ENCODE results near the gene TLE4.
A peak's percentile ranks its signal among the peaks of the same experiment; 100 is the strongest.

TLE4 gene

DNA sequence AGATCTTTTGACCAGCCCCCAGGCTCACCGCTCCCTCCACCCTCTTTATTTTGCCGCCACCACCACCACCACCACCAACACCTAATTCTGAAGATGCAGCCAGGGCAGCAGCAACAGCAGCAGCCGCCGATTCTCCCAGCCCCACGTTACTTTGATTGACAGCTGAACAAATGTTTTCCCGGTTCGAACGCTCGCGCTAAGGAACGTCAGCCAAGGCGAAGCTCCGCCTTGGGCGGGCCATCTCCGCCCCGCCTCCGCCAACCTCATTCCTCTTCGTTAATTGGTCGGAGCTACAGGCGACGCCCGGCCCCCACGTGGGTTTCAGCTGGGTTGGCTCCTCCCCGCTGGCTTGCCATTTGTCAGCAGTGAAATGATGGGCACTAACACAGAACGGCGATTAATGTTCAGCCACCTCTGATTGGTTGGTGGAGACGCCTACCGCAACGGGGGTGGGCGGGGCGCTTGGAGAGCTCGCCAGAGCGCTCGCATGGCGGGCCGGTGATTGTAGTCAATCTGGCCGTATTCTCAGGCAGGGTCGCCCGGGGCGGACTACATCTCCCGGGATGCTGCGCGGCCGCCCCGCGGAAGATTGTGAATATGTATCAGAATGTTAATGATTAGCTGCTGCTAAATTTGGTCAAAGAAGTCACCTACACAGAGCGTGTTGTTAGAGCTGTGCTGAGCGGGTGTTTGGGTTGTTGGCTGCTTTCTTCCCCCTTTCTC is at the start of gene TLE4:
Gene TLE4 (plus strand): TSS at position 657 of the 723 bp plus-strand sequence. CDS start 826 bp downstream, outside the sequence.
- DNase-seq (ENCODE audit: low read depth): peak; percentile 99
- TF ChIP-seq, protein P1, sequence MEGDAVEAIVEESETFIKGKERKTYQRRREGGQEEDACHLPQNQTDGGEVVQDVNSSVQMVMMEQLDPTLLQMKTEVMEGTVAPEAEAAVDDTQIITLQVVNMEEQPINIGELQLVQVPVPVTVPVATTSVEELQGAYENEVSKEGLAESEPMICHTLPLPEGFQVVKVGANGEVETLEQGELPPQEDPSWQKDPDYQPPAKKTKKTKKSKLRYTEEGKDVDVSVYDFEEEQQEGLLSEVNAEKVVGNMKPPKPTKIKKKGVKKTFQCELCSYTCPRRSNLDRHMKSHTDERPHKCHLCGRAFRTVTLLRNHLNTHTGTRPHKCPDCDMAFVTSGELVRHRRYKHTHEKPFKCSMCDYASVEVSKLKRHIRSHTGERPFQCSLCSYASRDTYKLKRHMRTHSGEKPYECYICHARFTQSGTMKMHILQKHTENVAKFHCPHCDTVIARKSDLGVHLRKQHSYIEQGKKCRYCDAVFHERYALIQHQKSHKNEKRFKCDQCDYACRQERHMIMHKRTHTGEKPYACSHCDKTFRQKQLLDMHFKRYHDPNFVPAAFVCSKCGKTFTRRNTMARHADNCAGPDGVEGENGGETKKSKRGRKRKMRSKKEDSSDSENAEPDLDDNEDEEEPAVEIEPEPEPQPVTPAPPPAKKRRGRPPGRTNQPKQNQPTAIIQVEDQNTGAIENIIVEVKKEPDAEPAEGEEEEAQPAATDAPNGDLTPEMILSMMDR (IDR thresholded peaks at IDR 0.05; ENCODE audit: low read depth, low read length): no peak
- TF ChIP-seq MYC (IDR thresholded peaks at IDR 0.05; ENCODE audit: low read depth, low read length) (peak; percentile 36), POLR2A (IDR thresholded peaks at IDR 0.05; ENCODE audit: extremely low read depth, insufficient read length) (peak; percentile 90)
- TF ChIP-seq, protein P2, sequence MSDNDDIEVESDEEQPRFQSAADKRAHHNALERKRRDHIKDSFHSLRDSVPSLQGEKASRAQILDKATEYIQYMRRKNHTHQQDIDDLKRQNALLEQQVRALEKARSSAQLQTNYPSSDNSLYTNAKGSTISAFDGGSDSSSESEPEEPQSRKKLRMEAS (IDR thresholded peaks at IDR 0.05; ENCODE audit: low read depth, low read length): peak; percentile 92
- H3K4me3 ChIP-seq (ENCODE audit: low read depth, low read length): peak within 1 kb of the TSS; percentile 78

DNA sequence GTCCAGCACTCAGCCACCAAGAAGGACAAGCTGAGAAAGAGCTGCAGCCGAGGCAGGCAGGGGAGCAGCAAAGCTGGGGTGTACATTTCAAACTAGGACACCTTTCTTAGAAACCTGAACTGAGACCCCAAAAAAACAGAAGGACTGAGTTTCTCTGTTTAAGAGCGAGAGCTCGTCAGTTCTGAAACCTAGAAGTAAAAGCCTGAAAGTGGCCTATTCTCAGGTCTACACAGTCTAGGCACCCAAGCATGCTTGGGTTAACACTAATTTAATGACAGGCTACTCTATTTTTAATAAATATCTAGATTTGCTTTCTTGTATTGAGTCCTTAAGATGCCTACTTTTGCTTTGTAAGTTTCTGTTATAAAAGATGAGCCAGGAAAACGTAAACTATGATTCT is 49.0 kb upstream of the TLE4 start:
- TF ChIP-seq, protein P1 (IDR thresholded peaks at IDR 0.05; ENCODE audit: low read depth, low read length): no peak
- TF ChIP-seq MYC (IDR thresholded peaks at IDR 0.05; ENCODE audit: low read depth, low read length) (no peak), POLR2A (IDR thresholded peaks at IDR 0.05; ENCODE audit: extremely low read depth, insufficient read length) (no peak)
- TF ChIP-seq, protein P2 (IDR thresholded peaks at IDR 0.05; ENCODE audit: low read depth, low read length): no peak
- no peak for DNase-seq (ENCODE audit: low read depth)
- no peak overlapping the region for H3K4me3 ChIP-seq (ENCODE audit: low read depth, low read length)

DNA sequence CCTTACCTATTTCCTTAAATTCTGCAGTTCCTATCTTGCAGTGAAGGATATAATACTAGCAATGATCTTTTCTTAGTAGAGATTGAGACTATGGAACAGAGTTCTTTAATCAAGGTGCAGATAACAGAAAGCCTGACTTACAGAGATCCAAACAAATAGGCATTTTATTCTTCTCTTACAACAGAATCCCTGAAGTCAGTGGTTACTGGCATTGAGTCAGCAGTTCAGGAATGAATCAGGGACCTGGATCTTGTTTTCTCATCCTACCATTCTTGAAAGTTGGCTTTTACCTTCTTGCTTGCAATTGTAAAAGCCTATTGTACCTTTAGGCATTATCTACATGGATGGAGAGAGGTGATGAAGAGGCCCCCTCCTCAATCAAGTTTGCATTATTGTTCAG is 47.5 kb upstream of the TLE4 start:
- DNase-seq (ENCODE audit: low read depth): no peak
- TF ChIP-seq POLR2A (IDR thresholded peaks at IDR 0.05; ENCODE audit: extremely low read depth, insufficient read length): no peak
- TF ChIP-seq, protein P2 (IDR thresholded peaks at IDR 0.05; ENCODE audit: low read depth, low read length): no peak
- TF ChIP-seq, protein P1 (IDR thresholded peaks at IDR 0.05; ENCODE audit: low read depth, low read length): no peak
- TF ChIP-seq MYC (IDR thresholded peaks at IDR 0.05; ENCODE audit: low read depth, low read length): no peak
- H3K4me3 ChIP-seq (ENCODE audit: low read depth, low read length): no peak overlapping the region

DNA sequence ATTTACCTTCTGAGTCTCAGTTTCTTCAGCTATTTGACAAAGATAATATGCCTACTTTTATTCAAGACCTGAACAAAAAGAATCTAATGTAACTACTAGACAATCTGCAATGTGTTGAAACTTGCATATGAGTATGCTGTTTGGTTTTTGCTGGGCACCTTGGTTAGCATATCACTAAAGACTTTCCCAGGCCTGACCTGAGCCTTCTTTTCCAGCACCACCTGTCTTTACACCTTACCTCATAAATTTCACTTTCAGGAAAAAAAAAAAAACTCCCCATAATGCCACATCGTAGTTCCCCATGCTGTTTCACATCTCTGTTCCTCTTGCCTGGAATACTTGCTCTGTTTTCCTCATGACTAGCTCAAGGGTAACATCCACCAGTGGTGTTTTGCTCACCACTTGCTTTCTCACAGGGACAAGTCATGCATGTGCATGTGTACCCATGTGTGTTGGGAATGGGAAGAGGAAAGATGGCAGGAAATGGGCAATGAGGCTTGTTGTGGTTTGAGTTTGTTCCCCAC is 45.6 kb upstream of the TLE4 start:
- no peak for DNase-seq (ENCODE audit: low read depth)
- TF ChIP-seq MYC (IDR thresholded peaks at IDR 0.05; ENCODE audit: low read depth, low read length) (no peak), POLR2A (IDR thresholded peaks at IDR 0.05; ENCODE audit: extremely low read depth, insufficient read length) (no peak)
- TF ChIP-seq, protein P2 (IDR thresholded peaks at IDR 0.05; ENCODE audit: low read depth, low read length): no peak
- TF ChIP-seq, protein P1 (IDR thresholded peaks at IDR 0.05; ENCODE audit: low read depth, low read length): no peak
- H3K4me3 ChIP-seq (ENCODE audit: low read depth, low read length): no peak overlapping the region

DNA sequence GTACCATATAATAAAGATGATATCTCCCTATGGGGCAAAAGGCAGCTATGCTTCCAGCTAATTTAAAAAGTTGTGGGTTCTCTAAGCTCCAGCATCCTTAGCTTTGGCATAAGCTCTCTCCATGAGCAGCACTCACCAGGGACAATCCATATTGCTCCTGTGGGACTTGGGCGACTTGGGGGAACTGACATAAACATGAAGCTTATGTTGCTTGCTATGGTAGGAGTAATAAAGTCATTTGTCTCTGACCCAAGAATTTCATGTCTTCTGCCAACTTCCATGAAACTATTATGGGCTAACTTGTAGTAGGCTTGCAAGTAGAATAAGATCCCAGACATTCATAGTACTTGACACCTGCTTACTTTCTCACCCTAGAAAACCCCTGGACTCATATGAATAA is 36.2 kb upstream of the TLE4 start:
- TF ChIP-seq, protein P2 (IDR thresholded peaks at IDR 0.05; ENCODE audit: low read depth, low read length): no peak
- TF ChIP-seq, protein P1 (IDR thresholded peaks at IDR 0.05; ENCODE audit: low read depth, low read length): no peak
- no peak for TF ChIP-seq MYC (IDR thresholded peaks at IDR 0.05; ENCODE audit: low read depth, low read length)
- TF ChIP-seq POLR2A (IDR thresholded peaks at IDR 0.05; ENCODE audit: extremely low read depth, insufficient read length): no peak
- no peak for DNase-seq (ENCODE audit: low read depth)
- H3K4me3 ChIP-seq (ENCODE audit: low read depth, low read length): no peak overlapping the region
